ENCODE data around the gene CACNA2D3. TPM values are rescaled to one million over a fixed set of nuclear protein-coding genes. Genes with fewer than 3 reads are reported as not detected.

Gene CACNA2D3
- total and polyA plus RNA-seq, 2 experiments from 2014 or later = 0.30 to 0.43 TPM

DNA sequence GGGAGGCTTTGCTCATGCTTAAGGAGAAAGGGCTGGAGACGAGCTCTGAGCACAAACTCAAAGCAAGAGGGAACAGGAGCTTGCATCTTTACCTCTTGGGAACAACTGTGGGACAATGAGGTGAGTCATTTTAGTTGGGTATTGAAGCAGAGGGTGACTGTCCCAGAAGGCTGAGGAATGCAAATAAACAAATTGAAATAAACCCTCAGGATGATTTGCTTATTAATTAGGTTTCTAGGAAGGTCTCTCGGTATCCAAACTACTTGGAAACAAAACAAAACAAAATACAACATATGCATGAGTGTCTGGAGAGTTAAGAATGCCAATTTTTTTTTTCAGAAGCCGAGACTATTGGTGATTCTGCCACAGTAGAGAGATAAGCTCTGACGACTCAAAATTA, 38.4 kb upstream of the CACNA2D3 start:
- Histone ChIP-seq H3K79me2 (ENCODE audit: insufficient read depth) (no peaks in the 10 kb centered on the region), H3K9ac (no peak overlapping the region), H3K4me1 (ENCODE audit: insufficient read depth) (no peaks in the 10 kb centered on the region), H3F3A (ENCODE audit: insufficient read depth) (no peaks in the 10 kb centered on the region), H2AFZ (no peak overlapping the region), H3K9me2 (ENCODE audit: insufficient read depth) (no peaks in the 10 kb centered on the region), H3K9me3 (ENCODE audit: low read depth) (no peaks in the 10 kb centered on the region), H4K20me1 (ENCODE audit: insufficient read depth) (no peaks in the 10 kb centered on the region), H3K36me3 (ENCODE audit: low read depth) (no peaks in the 10 kb centered on the region), H3K27ac (no peak overlapping the region), H3K4me3 (no peak overlapping the region), H3K27me3 (replicated peaks; ENCODE audit: insufficient read depth) (no peaks in the 10 kb centered on the region), H3K4me2 (ENCODE audit: unreplicated experiment) (no peak overlapping the region)
- WGBS, 2 experiments (ENCODE audit: low coverage in 1 of 2, low lambda C conversion rate in 2 of 2, missing lambda C conversion rate in 2 of 2) = 26 to 32% methylated on average over 4 of the region's 4 CpGs
- in situ Hi-C loops (cut with MboI) = no loop called here
- TF ChIP-seq EZH2phosphoT487 (IDR thresholded peaks at IDR 0.05; ENCODE audit: insufficient read depth, low read depth) (no peak), EZH2 (IDR thresholded peaks at IDR 0.05; ENCODE audit: insufficient read depth, poor library complexity, severe bottlenecking) (no peak)
- no peak for DNase-seq

DNA sequence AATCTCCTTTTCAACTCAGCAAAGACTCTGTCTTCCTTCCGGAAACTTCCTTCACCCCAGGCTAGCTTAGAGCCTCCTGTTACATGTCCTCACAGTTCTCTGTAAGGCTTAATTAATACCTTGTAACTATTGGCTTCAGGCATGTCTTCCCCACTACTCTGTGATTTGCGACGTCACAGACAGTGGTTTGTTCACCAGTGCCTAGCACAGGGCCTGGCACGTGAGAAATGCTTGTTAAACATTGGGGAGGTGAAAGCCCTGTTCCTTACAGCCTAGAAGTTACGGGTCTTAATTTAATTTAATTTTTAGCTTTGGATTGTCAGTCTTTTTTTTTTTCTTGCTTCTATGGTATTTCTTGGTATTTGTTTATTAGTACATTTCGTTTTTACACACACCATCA, 36.4 kb upstream of the CACNA2D3 start:
- H3K4me1 ChIP-seq (ENCODE audit: insufficient read depth) = no peaks in the 10 kb centered on the region
- H3K4me3 ChIP-seq = no peak overlapping the region
- H3K27me3 ChIP-seq (replicated peaks; ENCODE audit: insufficient read depth) = no peaks in the 10 kb centered on the region
- no peaks in the 10 kb centered on the region for H3K36me3 ChIP-seq (ENCODE audit: low read depth)
- DNase-seq = no peak
- no peak for TF ChIP-seq EZH2phosphoT487 (IDR thresholded peaks at IDR 0.05; ENCODE audit: insufficient read depth, low read depth)
- no peak for TF ChIP-seq EZH2 (IDR thresholded peaks at IDR 0.05; ENCODE audit: insufficient read depth, poor library complexity, severe bottlenecking)
- no peak overlapping the region for H3K27ac ChIP-seq
- H4K20me1 ChIP-seq (ENCODE audit: insufficient read depth) = no peaks in the 10 kb centered on the region
- no peak overlapping the region for H3K4me2 ChIP-seq (ENCODE audit: unreplicated experiment)
- WGBS, 2 experiments (ENCODE audit: low coverage in 1 of 2, low lambda C conversion rate in 2 of 2, missing lambda C conversion rate in 2 of 2) = 47 to 50% methylated on average over 6 of the region's 6 CpGs
- no peak overlapping the region for H2AFZ ChIP-seq
- H3K9me2 ChIP-seq (ENCODE audit: insufficient read depth) = no peaks in the 10 kb centered on the region
- H3K9me3 ChIP-seq (ENCODE audit: low read depth) = no peaks in the 10 kb centered on the region
- H3F3A ChIP-seq (ENCODE audit: insufficient read depth) = no peaks in the 10 kb centered on the region
- in situ Hi-C loops (cut with MboI) = no loop called here
- no peaks in the 10 kb centered on the region for H3K79me2 ChIP-seq (ENCODE audit: insufficient read depth)
- H3K9ac ChIP-seq = no peak overlapping the region

DNA sequence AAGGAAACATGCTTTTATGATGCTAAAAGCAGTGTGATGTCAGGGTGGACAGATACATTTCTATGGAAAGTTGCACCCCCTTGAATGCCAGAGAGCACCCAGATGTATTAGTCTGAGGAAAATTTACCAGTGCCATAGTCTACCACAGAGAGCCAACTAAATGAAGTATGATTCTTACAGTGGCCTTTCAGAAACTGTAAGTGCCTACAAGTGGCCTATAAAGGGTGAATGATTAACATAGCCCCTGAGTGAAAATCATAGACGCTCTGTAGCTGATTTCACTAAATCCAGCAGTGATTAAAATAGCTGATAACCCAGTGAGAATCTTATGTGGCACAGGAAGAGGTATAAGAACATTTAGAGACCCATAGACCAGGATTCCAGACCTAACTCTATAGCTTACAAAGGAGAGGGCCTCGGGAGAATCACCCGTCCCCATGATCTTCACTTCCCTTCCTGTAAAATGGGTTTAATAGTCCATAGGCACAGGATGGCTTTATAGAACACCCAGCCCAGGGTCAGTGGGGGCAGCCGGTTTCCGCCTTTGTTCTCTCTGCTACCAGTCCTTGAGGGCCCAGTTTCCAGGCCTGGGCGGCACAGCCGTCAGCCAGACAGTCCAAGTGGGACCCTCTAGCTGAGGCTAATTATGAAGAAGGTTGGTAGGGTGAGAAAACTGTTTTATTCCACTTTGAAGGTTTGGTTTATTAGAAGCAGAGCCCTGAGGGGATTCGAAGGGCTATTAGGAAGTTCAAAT, 35.5 kb upstream of the CACNA2D3 start:
- no peak overlapping the region for H3K9ac ChIP-seq
- TF ChIP-seq EZH2phosphoT487 (IDR thresholded peaks at IDR 0.05; ENCODE audit: insufficient read depth, low read depth) (no peak), EZH2 (IDR thresholded peaks at IDR 0.05; ENCODE audit: insufficient read depth, poor library complexity, severe bottlenecking) (no peak)
- no peak for DNase-seq
- H3K9me3 ChIP-seq (ENCODE audit: low read depth) = no peaks in the 10 kb centered on the region
- H3K4me1 ChIP-seq (ENCODE audit: insufficient read depth) = no peaks in the 10 kb centered on the region
- no peak overlapping the region for H3K4me2 ChIP-seq (ENCODE audit: unreplicated experiment)
- no peaks in the 10 kb centered on the region for H3K36me3 ChIP-seq (ENCODE audit: low read depth)
- WGBS, 2 experiments (ENCODE audit: low coverage in 1 of 2, low lambda C conversion rate in 2 of 2, missing lambda C conversion rate in 2 of 2) = 58 to 67% methylated on average over 8 of the region's 8 CpGs
- H4K20me1 ChIP-seq (ENCODE audit: insufficient read depth) = no peaks in the 10 kb centered on the region
- H3K27ac ChIP-seq = no peak overlapping the region
- no peak overlapping the region for H3K4me3 ChIP-seq
- H3K27me3 ChIP-seq (replicated peaks; ENCODE audit: insufficient read depth) = no peaks in the 10 kb centered on the region
- no peaks in the 10 kb centered on the region for H3F3A ChIP-seq (ENCODE audit: insufficient read depth)
- H2AFZ ChIP-seq = no peak overlapping the region
- in situ Hi-C loops (cut with MboI) = no loop called here
- no peaks in the 10 kb centered on the region for H3K9me2 ChIP-seq (ENCODE audit: insufficient read depth)
- H3K79me2 ChIP-seq (ENCODE audit: insufficient read depth) = no peaks in the 10 kb centered on the region

DNA sequence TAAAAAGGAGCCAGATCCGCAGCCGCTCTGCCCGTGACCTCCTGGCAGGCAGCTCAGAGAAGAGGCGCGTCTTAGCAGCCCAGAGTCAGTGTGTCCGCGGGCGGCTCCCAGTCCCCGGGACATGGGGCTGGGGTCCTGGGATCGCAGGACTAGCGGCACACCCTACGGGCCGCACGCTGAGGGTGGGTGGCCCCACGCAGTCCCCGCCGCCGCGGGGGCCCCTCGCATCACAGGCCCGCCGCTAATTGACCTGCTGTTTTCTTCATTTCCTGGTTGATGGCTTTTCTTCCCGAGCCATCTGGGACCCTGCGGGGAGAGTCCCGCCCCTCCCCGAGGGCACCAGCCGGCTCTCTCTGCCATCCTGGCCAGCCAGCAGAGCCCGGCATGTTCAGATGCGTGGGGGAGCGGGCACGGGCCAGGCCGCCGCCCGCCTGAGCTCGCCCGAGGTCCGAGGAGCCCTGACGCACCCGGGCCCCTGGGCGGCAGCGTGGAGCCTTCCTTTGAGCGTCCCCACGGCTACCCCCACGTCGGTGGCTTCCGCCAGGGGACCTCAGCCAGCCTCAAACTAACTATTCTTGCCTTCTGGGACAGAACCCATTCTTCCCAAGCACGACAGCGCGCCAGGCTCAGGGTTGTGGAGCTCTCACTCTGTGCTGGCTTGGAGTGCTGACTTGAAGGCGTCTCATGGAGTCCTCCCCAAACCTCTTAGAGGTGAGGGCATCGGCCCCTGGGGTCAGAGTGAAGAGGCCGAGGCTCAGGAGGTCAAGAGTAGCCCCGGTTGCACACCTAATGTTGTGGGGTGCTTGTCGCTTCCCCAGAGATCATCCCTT, 34.6 kb upstream of the CACNA2D3 start:
- H3K27ac ChIP-seq = no peak overlapping the region
- no peaks in the 10 kb centered on the region for H3K36me3 ChIP-seq (ENCODE audit: low read depth)
- H3K79me2 ChIP-seq (ENCODE audit: insufficient read depth) = no peaks in the 10 kb centered on the region
- no peak overlapping the region for H3K9ac ChIP-seq
- no peaks in the 10 kb centered on the region for H3F3A ChIP-seq (ENCODE audit: insufficient read depth)
- H3K9me3 ChIP-seq (ENCODE audit: low read depth) = no peaks in the 10 kb centered on the region
- no peak overlapping the region for H3K4me3 ChIP-seq
- no peaks in the 10 kb centered on the region for H4K20me1 ChIP-seq (ENCODE audit: insufficient read depth)
- no peak overlapping the region for H3K4me2 ChIP-seq (ENCODE audit: unreplicated experiment)
- WGBS, 2 experiments (ENCODE audit: low coverage in 1 of 2, low lambda C conversion rate in 2 of 2, missing lambda C conversion rate in 2 of 2) = 16 to 18% methylated on average over 46 to 47 of the region's 54 CpGs
- H3K9me2 ChIP-seq (ENCODE audit: insufficient read depth) = no peaks in the 10 kb centered on the region
- H3K4me1 ChIP-seq (ENCODE audit: insufficient read depth) = no peaks in the 10 kb centered on the region
- no peak for TF ChIP-seq EZH2phosphoT487 (IDR thresholded peaks at IDR 0.05; ENCODE audit: insufficient read depth, low read depth)
- no peak for TF ChIP-seq EZH2 (IDR thresholded peaks at IDR 0.05; ENCODE audit: insufficient read depth, poor library complexity, severe bottlenecking)
- DNase-seq = peak; percentile 14
- H2AFZ ChIP-seq = no peak overlapping the region
- no peaks in the 10 kb centered on the region for H3K27me3 ChIP-seq (replicated peaks; ENCODE audit: insufficient read depth)
- in situ Hi-C loops (cut with MboI) = no loop called here
